A549 (cell line): Measurements from ENCODE around the gene TMEM39A.

Experiments used
- CEBPB ChIP-seq, 2 experiments: fragments of >200 bp in 1 of 2; sonication (Bioruptor Twin) in 1 of 2; formaldehyde crosslinking in 1 of 2; IDR thresholded peaks; 2 replicates each; pipeline ENCODE4 v1.6.1; 2012 to 2016
- CTCF ChIP-seq: fragments of >200 bp; sonication (Bioruptor Twin); formaldehyde crosslinking; IDR thresholded peaks from 3 replicates; pipeline ENCODE4 v1.5.1; 2016
- FOSB ChIP-seq: fragments of 250-450 bp; sonication (Bioruptor Pico); IDR thresholded peaks from 2 replicates; pipeline ENCODE4 v1.5.0; 2020; ENCODE audit warnings: mild to moderate bottlenecking, moderate library complexity
- FOXS1 ChIP-seq: fragments of 250-450 bp; sonication (Bioruptor Pico); IDR thresholded peaks from 2 replicates; pipeline ENCODE4 v1.5.0; 2020; ENCODE audit warnings: mild to moderate bottlenecking, moderate library complexity
- GATA3 ChIP-seq: IDR thresholded peaks from 2 replicates; pipeline ENCODE4 v1.6.1; 2012; ENCODE audit warnings: borderline replicate concordance
- HES2 ChIP-seq: fragments of >200 bp; sonication (Bioruptor Twin); formaldehyde crosslinking; IDR thresholded peaks from 2 replicates; pipeline ENCODE4 v1.6.1; 2016
- MYC ChIP-seq: IDR thresholded peaks from 2 replicates; pipeline ENCODE4 v1.6.1; 2012; ENCODE audit warnings: mild to moderate bottlenecking, inconsistent platforms, low read length, improper control_type of control experiment, borderline replicate concordance
- NFE2L2 ChIP-seq: fragments of 150-350 bp; conservative IDR thresholded peaks from 2 replicates; pipeline ENCODE4 v1.6.1; 2014; ENCODE audit warnings: low read length
- NR3C1 ChIP-seq: fragments of >200 bp; sonication (Bioruptor Twin); formaldehyde crosslinking; IDR thresholded peaks from 3 replicates; pipeline ENCODE4 v1.6.1; 2017
- POLR2A ChIP-seq: IDR thresholded peaks from 2 replicates; pipeline ENCODE4 v1.6.1; 2012; ENCODE audit warnings: mild to moderate bottlenecking, low read length
- POLR2AphosphoS2 ChIP-seq: conservative IDR thresholded peaks from 2 replicates; pipeline ENCODE4 v1.6.1; 2012; ENCODE audit warnings: low read length, improper control_type of control experiment, inconsistent platforms
- SMC3 ChIP-seq: fragments of >200 bp; sonication (Bioruptor Twin); formaldehyde crosslinking; IDR thresholded peaks from 3 replicates; pipeline ENCODE4 v1.6.1; 2018; ENCODE audit warnings: inconsistent platforms

- TF ChIP-seq SMC3, result no peak
- TF ChIP-seq CTCF, result no peak
- TF ChIP-seq POLR2AphosphoS2, result no peak
- TF ChIP-seq FOXS1, result no peak
- no peak for TF ChIP-seq NFE2L2
- TF ChIP-seq MYC, result no peak
- no peak for TF ChIP-seq CEBPB (IDR thresholded peaks at IDR 0.05)
- TF ChIP-seq FOSB, result no peak
- TF ChIP-seq HES2, result no peak
- TF ChIP-seq NR3C1, result no peak
- TF ChIP-seq POLR2A, result no peak
- no peak for TF ChIP-seq GATA3
Observed at GRCh38 chr3:119500901-119501300, 37.5 kb upstream of the TMEM39A start.
